GM19395 (cell line): ENCODE measurements around the gene SIX6.
"Not testable (repeated sequence)": the region's sequence is repeated elsewhere in the genome, so short reads cannot be mapped to it uniquely, and the experiment has no call there.

Source experiments
- ATAC-seq: cut with Tn5 transposase; IDR thresholded peaks from one replicate; pipeline ENCODE4 v1.9.1; 2021; ENCODE audit warnings: mild to moderate bottlenecking, moderate library complexity; ENCODE audit not compliant: unreplicated experiment

Gene SIX6

DNA sequence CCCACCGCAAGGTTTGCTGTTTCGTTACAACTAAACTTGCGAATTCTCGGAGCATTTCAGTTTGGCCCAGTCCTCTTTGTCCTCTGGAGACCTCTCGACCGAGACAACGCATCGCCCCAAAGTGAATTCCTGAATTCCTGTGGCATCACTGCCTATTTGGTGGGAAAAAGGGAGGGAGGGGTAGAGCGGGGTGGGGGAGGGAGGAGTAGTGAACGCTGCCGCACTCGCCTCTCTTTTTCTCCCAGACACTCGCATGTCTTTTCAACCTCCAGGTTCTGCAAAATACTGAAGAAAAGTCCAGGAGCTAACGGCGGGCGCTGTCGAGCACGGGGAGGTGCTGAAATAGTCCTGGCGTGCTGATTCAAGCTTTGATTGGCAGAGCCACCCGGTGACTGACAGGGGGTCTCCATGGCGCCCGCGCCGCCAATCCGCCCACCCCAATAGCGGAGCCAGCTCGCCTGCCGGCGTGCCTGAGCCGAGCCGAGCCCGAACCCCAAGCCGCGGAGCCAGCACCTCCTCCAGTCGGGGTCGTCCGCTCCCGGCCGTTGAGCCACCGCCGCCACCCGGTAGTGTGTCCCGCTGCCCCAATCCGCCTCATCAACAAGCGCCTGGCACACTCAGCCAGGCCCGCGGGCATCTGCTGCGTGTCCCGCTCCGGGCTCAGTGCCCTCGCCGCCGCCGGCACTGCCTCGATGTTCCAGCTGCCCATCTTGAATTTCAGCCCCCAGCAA lies at the start of gene SIX6:
TSS of gene SIX6 (plus strand) at position 440 of the 731 bp plus-strand sequence. CDS start at position 693, 253 bp downstream.
- ATAC-seq: no peak

DNA sequence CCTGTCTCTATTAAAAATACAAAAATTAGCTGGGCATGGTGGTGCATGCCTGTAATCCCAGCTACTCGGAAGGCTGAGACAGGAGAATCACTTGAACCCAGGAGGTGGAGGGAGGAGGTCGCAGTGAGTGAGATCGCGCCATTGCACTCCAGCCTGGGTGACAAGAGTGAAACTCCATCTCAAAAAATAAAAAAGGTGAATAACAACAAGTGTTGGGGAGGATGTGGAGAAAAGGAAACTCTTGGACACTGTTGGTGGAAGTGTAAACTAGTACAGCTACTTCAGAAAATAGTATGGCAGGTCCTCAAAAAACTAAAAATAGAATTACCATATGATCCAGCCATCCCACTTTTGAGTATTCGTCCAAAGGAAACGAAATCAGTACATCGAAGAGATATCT lies 28.7 kb upstream of the SIX6 start:
- ATAC-seq: not testable (repeated sequence)

DNA sequence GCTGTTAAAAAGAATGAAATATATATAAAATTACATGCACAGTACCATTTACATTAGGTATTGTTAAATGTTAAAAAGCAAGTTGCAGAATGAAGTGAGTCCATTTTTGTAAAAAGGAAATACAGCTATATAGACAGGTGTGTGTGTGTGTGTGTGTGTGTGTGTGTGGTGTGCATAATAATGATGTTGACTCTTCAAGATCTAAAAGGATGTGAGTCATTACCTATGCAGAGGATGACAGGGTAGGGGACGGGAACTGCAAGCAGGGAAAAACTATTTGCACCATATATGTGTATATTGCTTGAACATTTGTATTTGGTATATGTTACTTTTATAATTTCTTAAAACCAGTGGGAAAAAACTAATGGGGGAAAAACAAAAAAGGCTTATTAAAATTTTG lies 26.2 kb upstream of the SIX6 start:
- no peak for ATAC-seq

DNA sequence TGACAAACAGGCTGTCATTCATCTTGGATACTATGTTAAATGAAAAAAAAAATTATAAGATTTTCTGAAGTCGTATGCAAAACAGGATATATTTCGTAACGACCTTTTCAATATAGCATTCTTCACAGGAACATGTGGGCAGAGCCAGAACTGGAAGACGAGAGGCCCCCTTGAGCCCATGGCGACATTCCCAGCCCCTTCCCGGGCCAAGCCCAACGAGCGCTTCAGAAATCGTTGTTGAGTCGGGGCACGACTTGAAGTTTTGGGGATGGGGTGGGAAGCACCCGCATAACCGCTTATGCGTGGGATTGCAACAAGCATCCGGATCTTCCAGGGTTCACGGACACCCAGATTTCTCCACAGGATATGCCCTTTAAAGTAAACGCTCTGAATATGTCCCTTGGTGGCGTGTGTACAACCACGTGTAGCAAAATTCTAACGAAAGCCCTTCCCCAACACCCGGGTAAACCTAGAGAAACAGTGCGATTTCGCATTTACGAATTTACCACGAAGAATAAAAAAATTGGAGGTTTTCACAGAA lies 23.8 kb upstream of the SIX6 start:
- no peak for ATAC-seq

DNA sequence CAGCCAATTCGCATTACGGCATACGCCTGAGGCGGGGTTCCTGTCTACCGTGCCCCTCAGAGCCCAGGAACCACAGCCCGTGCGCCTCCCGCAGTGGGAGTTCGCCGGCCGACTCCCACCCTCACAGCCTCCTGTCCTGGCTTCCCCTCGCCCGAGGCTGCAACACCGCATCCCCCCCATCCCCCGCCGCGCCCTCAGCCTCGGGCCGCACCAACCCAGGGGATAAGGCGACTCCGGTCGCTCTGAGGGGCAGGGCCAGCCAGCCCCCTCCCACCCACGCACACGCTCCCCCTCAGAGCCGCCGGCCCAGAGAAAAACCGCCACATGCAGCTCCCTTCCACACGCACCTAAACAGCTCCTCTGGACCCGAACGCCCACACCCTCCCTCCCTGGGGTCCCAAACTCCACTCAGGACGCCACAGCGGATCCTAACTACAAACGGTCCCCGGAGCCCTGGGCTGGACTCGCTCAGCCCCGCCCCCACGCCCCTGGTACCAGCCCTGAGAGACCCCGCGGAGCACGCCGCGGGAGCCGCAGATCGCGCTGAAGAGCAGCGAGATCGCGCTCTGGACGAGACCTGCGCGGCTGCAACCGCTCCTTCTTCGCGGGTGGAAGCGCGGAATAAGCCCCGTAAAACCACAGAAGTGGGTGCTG lies 23.2 kb upstream of the SIX6 start, which contains the start of gene C14orf39:
TSS of gene C14orf39 (minus strand) at position 466 of the 654 bp plus-strand sequence. CDS start 985 bp downstream, outside the sequence.
- no peak for ATAC-seq

DNA sequence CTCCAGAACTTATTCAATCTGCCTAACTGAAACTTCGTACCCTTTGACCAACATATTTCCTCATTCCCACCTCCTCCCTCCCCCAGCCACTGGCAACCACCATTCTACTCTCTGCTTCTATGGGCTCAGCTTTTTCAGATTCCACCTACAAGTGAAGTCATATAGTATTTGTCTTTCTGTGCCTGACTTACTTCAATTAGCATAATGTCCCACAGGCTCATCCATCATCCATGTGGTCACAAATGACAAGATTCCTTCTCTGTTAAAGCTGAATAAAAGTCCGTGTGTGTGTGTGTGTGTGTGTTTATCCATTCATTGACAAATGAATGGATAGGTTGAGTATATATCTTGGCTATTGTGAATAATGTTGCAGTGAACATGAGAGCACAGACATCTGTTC lies 21.7 kb upstream of the SIX6 start:
- no peak for ATAC-seq

DNA sequence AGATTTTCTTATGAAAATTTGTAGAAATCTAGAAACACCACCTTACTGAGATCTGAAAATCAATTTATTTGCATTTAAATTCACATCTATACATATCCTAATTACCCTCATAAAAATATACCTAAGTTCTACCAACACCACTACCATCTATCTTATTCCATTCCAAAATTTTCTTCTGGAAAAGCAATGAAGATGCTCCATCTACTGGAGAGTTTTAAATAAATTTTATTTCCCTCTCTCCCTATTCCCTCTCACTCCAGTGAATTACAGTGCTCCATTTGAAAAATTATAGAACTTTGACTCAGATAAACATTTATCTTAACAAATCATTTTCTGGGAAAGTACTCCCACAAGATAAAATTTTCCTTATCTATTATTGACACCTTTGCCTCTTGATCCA lies 20.8 kb upstream of the SIX6 start:
- no peak for ATAC-seq

DNA sequence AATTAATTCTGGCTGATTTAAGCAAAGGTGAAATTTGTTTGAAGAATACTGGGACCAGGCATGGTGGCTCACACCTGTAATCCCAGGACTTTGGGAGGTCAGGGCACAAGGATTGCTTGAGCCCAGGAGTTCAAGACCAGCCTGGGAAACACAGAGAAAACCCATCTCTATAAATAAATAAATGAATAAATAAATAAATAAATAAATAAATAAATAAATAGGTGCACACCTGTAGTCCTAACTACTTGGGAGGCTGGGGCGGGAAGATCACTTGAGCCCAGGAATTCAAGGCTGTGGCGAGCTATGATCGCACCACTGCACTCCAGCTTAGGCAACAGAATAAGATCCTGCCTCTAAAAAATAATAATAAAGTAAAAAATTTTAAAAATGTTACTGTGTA lies 18.7 kb upstream of the SIX6 start:
- no peak for ATAC-seq

DNA sequence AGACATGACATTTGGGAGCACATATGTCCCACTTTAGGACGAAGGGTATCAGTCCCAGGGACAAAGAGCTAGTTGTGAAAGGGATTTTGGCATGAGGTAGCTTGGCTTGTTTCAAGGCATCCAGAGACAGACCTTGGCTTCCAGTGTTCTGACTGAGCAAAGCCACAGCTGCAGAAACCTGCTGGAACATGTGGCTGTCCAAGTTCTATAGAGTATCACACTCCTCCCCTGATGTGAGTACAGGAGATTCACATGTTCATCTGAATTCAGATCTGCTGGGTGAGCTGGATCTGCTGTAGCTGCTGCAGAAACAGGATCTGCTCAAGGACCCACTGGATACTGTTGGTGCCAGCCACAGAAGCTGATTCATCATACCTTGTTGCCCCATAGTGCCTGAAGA lies 13.0 kb upstream of the SIX6 start:
- no peak for ATAC-seq

DNA sequence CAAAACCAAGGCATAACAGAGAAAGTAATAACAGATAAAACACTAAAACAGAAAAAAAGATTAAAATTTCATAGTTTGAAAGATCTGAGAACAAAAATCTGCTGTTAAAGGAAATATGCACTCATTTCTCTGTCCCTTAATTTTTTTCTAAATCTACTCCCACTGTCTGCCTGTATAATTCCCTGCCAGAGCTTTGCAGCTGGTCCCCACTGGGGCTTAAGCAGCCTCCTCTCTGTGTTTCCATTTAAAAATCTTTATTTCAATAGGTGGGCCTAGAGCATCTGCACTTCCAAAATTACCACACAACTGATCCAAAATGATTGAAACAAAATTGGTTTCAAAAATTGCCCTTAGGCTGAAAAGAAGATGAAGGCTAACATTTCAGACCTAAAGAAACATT lies 6.4 kb upstream of the SIX6 start:
- no peak for ATAC-seq

DNA sequence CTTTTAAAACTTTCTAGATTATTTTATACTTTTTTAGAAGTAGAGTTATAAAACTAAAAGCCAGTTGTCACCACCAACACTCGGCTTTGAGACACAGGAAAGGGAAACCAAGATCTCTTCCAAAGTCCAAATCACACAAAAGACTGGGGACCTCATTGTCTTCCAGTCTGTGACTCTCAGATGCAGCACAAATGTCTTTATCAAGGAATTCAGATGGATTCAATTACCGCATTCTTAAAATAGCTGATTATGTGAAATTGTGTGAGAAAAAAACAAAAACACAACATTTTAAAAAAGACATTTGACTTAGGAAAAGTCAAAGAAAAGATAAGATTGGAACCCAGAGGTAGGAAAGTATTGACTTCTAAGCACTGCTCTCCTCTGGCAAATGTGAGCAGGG lies 3.5 kb upstream of the SIX6 start:
- no peak for ATAC-seq

DNA sequence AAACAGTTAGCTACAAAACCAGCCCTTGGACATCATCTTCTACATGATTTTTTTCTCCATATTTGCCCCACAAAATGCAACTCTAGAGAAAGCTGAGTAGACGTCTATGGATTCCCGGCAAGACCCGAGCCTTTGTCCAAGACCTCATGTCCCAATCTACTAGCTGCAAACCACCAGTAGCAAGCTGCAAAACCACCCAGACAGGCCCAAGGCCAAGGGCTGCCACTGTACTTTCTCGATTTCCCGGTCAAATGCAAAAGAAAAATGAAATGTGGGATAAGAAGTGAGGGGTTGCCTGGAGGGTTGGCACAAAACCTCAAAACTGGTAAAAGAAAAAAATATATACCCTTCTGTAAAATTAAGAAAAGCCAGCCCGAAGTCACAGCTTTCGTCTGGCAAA lies 2.9 kb upstream of the SIX6 start:
- no peak for ATAC-seq

DNA sequence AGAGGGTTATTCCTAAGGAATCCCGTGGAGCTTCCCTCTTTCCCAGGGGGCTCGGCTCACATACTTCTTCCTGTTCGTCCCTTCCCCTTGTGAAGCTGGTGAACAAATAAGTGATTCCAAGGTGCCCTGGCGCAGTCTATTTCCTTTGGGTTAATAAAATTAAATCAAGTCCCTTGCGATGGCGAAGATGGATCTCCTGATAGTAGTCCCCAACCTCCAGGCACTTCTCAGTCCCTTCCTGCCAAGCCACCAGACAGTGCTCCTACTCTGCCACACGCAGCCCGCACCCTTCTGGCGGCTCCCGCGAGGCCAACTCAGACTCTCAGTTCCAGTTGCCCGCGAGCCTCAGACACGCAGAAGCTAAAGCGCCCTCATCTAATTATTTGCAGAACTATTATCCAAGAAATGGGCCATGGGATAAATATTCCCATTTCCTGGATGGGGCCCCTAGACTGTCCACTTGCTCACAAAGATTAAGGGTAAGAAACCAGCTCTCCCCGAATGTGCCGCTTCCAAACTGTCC lies 2.4 kb upstream of the SIX6 start:
- ATAC-seq: no peak

DNA sequence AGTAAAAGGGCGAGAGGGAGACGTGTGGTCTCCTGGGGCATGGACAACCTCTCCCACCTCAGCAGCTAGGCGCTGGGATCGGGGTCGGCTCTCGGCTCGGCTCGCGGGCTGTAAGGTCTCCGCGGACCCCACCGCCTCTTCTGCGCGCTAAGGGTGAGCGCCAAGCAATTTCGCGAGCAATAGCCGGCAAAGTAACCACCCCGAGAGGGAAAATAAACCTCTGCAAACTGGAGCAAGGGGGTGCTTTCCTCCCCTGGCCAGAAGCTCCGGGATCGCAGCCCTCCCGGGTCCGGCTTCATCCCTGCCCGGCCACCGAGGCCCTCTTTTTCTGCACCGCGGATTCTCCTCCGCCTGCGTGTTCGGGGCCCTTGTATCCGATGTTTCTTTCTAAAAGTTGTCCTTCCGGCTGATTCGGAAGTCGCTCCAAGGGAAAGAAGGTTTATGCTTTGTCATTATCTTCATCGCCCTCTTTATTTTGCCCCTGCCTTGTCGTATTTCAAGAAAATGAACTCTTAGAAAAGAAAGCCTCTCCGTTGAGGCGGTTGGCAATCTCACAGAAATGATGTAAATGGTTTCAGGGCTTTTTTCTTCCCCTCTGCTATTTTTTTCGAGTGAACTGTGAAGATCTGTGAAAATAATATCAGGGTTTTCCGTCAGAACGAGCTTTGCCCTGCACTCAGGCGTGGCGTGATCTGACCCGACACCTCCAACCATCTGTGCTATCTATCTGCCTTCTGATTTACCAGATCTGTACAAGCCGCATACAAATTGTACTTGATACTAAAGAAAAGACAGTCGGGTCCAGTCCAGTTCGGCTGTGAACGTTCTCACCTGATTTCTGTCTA lies 1.7 kb upstream of the SIX6 start:
- no peak for ATAC-seq

DNA sequence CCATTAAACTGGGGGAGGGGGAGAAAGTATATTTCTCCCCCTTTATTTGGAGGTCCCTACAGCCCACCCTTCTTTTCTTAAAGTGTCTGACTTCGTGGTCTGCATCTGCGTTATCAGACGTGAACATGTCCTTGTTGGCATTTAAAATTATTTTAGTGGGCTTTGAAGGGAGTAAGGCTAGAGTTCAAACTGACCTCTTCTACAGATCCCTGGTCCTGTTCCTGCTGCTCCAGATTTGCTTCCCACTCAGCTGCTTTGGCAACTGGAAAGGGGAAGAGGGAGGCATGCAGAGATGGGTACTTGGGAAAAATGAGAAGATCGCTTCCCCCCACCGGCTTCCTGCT lies 611 bp upstream of the SIX6 start:
- no peak for ATAC-seq

DNA sequence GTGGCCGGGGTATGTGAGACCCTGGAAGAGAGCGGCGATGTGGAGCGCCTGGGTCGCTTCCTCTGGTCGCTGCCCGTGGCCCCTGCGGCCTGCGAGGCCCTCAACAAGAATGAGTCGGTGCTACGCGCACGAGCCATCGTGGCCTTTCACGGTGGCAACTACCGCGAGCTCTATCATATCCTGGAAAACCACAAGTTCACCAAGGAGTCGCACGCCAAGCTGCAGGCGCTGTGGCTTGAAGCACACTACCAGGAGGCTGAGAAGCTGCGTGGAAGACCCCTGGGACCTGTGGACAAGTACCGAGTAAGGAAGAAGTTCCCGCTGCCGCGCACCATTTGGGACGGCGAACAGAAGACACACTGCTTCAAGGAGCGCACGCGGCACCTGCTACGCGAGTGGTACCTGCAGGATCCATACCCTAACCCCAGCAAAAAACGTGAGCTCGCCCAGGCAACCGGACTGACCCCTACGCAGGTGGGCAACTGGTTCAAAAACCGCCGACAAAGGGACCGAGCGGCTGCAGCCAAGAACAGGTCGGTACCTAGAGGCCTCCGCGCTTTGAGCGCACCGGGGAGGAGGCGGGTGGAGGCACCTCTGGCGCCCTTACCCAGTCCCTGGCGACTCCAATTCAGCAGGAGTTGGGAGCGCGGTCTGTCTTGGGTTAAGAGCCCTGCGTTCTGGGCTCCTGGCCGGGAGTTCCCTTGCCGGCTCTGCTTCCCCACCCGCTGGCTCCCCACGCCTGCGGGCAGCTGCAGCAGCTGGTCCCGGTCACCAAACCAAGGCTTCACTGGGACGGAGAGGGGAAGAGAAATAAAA lies 700 bp downstream of the SIX6 start:
- ATAC-seq: no peak

DNA sequence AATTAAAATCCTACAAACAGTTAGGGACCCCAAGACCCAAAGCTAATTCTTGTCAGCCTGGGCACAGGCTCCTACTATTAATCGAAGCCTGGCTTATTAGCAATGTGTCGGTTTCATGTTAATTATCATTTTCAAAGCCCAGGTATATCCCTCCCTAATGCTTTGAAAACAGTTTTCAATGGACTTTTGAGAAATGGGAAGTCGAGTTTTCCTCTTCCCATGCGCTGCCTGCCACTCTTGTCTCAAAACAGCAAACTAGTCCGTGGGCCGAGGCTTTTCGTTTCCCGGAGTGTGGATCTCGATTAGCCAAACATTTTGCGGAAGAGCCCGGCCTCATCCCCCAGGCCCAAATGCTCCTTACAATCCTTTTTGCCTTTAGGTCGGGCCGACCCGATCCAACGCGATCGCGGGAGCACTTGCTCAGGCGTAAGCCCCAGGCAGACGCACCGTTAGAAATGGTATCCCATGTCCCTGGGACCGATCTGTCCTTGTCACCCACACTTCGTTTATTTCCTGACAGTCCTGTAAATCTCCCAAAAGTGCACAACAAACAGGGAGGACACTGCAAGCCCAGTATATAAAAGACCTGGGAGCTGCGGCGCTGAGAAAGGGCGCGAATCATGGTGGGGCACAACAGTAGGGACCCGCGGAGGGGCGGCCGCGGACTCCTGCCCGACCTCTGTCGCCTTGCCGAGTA lies 1.5 kb downstream of the SIX6 start:
- no peak for ATAC-seq

DNA sequence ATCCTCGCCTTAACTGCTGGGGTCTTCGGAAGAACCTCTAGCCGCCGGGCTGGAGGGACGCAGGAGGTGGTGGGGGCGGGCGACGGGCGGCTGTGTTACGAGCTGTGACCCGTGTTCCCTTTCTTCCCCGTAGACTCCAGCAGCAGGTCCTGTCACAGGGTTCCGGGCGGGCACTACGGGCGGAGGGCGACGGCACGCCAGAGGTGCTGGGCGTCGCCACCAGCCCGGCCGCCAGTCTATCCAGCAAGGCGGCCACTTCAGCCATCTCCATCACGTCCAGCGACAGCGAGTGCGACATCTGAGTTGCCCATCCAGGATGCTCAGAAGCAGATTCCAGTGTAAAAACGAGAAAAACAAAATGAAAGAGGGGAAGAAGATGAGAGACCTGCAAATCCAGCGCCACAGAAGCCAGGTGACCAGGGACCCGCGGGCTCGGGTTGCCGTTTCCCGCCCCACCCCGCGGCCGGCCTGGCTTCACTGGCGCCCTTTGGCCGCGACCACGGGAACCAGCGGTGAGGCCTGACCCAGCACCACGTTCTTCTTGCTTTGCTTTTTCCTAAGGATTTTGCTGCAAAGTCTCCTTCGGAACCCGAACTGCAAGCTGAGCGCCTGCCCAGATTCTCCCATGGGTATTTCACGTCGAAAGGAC lies 2.1 kb downstream of the SIX6 start:
- no peak for ATAC-seq

DNA sequence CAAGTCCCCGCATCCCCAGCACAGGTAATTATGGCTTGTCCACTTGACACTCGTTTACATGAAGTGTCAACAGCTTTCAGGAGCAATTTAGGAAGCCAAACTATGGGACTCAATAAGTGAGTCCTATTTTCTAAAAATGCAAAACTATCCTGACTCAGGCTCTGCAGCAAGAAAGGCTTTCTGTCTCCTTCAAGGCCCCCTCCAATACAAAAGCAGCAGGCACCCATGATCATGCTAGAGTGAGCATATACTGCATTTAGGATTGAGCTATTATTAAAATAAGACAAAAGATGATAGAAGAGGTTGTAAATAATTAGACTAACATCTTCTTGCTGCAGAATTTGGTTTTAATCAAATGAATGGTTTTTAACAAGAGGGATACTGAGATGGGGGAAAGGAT lies 3.2 kb downstream of the SIX6 start:
- no peak for ATAC-seq
